ENCODE measurements around the gene TMEM97.

- TF ChIP-seq CTCF (IDR thresholded peaks at IDR 0.05) (no peak), ZFX (IDR thresholded peaks at IDR 0.05; ENCODE audit: borderline replicate concordance) (no peak)
Measured at GRCh38 chr17:28274591-28275265, 44.3 kb upstream of the TMEM97 start.

Measured in 22Rv1 (cell line).